H9 (cell line): ENCODE measurements around the gene STAT1. TPM values are rescaled to one million over a fixed set of nuclear protein-coding genes. Genes with fewer than 3 reads are reported as not detected.

Experiments used
- DNase-seq: peaks from one replicate; pipeline ENCODE4 v3.0.0-alpha.2; 2017
- H2AFZ ChIP-seq: one replicate; pipeline ENCODE4 v1.6.1; 2013; ENCODE audit warnings: mild to moderate bottlenecking, low read length, control low read depth, moderate library complexity
- H2AK5ac ChIP-seq: 2 replicates; pipeline ENCODE4 v1.6.1; 2013; ENCODE audit warnings: low read length, control low read depth, mixed read lengths; ENCODE audit not compliant: insufficient read length
- H2BK120ac ChIP-seq: one replicate; pipeline ENCODE4 v1.6.1; 2013; ENCODE audit warnings: low read depth, mild to moderate bottlenecking, low read length, control low read depth, inconsistent platforms; ENCODE audit not compliant: poor library complexity, severe bottlenecking
- H2BK12ac ChIP-seq: 2 replicates; pipeline ENCODE4 v1.6.1; 2013; ENCODE audit warnings: low read length, control low read depth, mixed read lengths, low read depth; ENCODE audit not compliant: insufficient read length
- H2BK15ac ChIP-seq: 2 replicates; pipeline ENCODE4 v1.6.1; 2013; ENCODE audit warnings: low read depth, low read length, control low read depth
- H2BK20ac ChIP-seq: one replicate; pipeline ENCODE4 v1.6.1; 2013; ENCODE audit warnings: low read depth, mild to moderate bottlenecking, low read length, control low read depth, inconsistent platforms; ENCODE audit not compliant: poor library complexity, severe bottlenecking
- H2BK5ac ChIP-seq: 2 replicates; pipeline ENCODE4 v1.6.1; 2013; ENCODE audit warnings: low read length, control low read depth, mixed read lengths; ENCODE audit not compliant: insufficient read length
- H3K14ac ChIP-seq: 2 replicates; pipeline ENCODE4 v1.6.1; 2013; ENCODE audit warnings: low read length, control low read depth; ENCODE audit not compliant: insufficient read depth
- H3K18ac ChIP-seq: 2 replicates; pipeline ENCODE4 v1.6.1; 2013; ENCODE audit warnings: low read depth, mild to moderate bottlenecking, mixed read lengths, low read length, control low read depth; ENCODE audit not compliant: insufficient read length
- H3K23ac ChIP-seq: 2 replicates; pipeline ENCODE4 v1.6.1; 2013; ENCODE audit warnings: low read length, control low read depth, mixed read lengths, low read depth; ENCODE audit not compliant: insufficient read length
- H3K23me2 ChIP-seq: 2 replicates; pipeline ENCODE4 v1.6.1; 2013; ENCODE audit warnings: low read depth, mild to moderate bottlenecking, mixed read lengths, low read length, control low read depth; ENCODE audit not compliant: insufficient read length, poor library complexity, severe bottlenecking
- H3K27ac ChIP-seq: 2 replicates; pipeline ENCODE4 v1.5.1; 2013; ENCODE audit warnings: low read length, control low read depth, mixed read lengths, low read depth; ENCODE audit not compliant: insufficient read length
- H3K27me3 ChIP-seq: 2 replicates; pipeline ENCODE4 v1.6.1; 2013; ENCODE audit warnings: low read length, control low read depth, inconsistent platforms; ENCODE audit not compliant: insufficient read depth
- H3K4ac ChIP-seq: 2 replicates; pipeline ENCODE4 v1.6.1; 2013; ENCODE audit warnings: low read depth, mild to moderate bottlenecking, control low read depth, inconsistent platforms, low read length, moderate library complexity
- H3K4me1 ChIP-seq: 2 replicates; pipeline ENCODE4 v1.6.1; 2013; ENCODE audit warnings: low read length, control low read depth, inconsistent platforms; ENCODE audit not compliant: insufficient read depth
- H3K4me2 ChIP-seq: 2 replicates; pipeline ENCODE4 v1.6.1; 2013; ENCODE audit warnings: low read length, control low read depth, mixed read lengths; ENCODE audit not compliant: insufficient read length, insufficient read depth
- H3K56ac ChIP-seq: 2 replicates; pipeline ENCODE4 v1.6.1; 2013; ENCODE audit warnings: low read depth, mild to moderate bottlenecking, mixed read lengths, low read length, control low read depth; ENCODE audit not compliant: insufficient read length
- H3K79me1 ChIP-seq: 2 replicates; pipeline ENCODE4 v1.6.1; 2013; ENCODE audit warnings: low read depth, mild to moderate bottlenecking, moderate library complexity, low read length, control low read depth, inconsistent platforms; ENCODE audit not compliant: insufficient read depth, poor library complexity, severe bottlenecking
- H3K79me2 ChIP-seq: 2 replicates; pipeline ENCODE4 v1.6.1; 2013; ENCODE audit warnings: low read length, control low read depth, inconsistent platforms; ENCODE audit not compliant: insufficient read depth
- H3K9ac ChIP-seq: 2 replicates; pipeline ENCODE4 v1.6.1; 2013; ENCODE audit warnings: low read length, control low read depth, mixed read lengths; ENCODE audit not compliant: insufficient read length; ENCODE audit errors: extremely low read depth
- H3K9me3 ChIP-seq: one replicate; pipeline ENCODE4 v1.6.1; 2013; ENCODE audit warnings: low read depth, low read length, inconsistent platforms; ENCODE audit not compliant: control insufficient read depth
- H3T11ph ChIP-seq: one replicate; pipeline ENCODE4 v1.6.1; 2013; ENCODE audit warnings: mild to moderate bottlenecking, low read length, control low read depth, inconsistent platforms
- H4K20me1 ChIP-seq: one replicate; pipeline ENCODE4 v1.6.1; 2013; ENCODE audit not compliant: control insufficient read depth, insufficient read length, insufficient read depth
- H4K5ac ChIP-seq: 2 replicates; pipeline ENCODE4 v1.6.1; 2013; ENCODE audit warnings: low read depth, mild to moderate bottlenecking, mixed read lengths, low read length, control low read depth; ENCODE audit not compliant: insufficient read length
- H4K8ac ChIP-seq: replicated peaks from 2 replicates; pipeline ENCODE4 v1.6.1; 2013; ENCODE audit warnings: low read length, control low read depth, mixed read lengths, low read depth; ENCODE audit not compliant: insufficient read length
- H4K91ac ChIP-seq: 2 replicates; pipeline ENCODE4 v1.6.1; 2013; ENCODE audit warnings: low read depth, mild to moderate bottlenecking, moderate library complexity, mixed read lengths, low read length, control low read depth; ENCODE audit not compliant: insufficient read length
- H3K27ac Mint-ChIP-seq, 3 experiments: 2 replicates in 2 of 3; 3 replicates in 1 of 3; pipeline ENCODE4 v1.8.0; 2020 to 2021; ENCODE audit warnings: mixed read lengths in 3 of 3, mild to moderate bottlenecking in 1 of 3, moderate library complexity in 1 of 3
- H3K27me3 Mint-ChIP-seq: 2 replicates; pipeline ENCODE4 v1.8.0; 2021; ENCODE audit warnings: low read depth, mild to moderate bottlenecking, moderate library complexity, mixed read lengths
- H3K36me3 Mint-ChIP-seq, 3 experiments: 2 replicates in 2 of 3; 3 replicates in 1 of 3; pipeline ENCODE4 v1.8.0; 2020 to 2021; ENCODE audit warnings: low read depth in 3 of 3, mixed read lengths in 3 of 3; ENCODE audit not compliant: insufficient read depth in 1 of 3
- H3K4me1 Mint-ChIP-seq, 2 experiments: 2 replicates each; pipeline ENCODE4 v1.8.0; 2020; ENCODE audit warnings: mixed read lengths in 2 of 2
- H3K4me3 Mint-ChIP-seq, 2 experiments: 2 replicates in 1 of 2; 3 replicates in 1 of 2; pipeline ENCODE4 v1.8.0; 2020 to 2021; ENCODE audit warnings: mild to moderate bottlenecking in 2 of 2, mixed read lengths in 2 of 2, moderate library complexity in 1 of 2
- H3K9me3 Mint-ChIP-seq, 2 experiments: 2 replicates in 1 of 2; 3 replicates in 1 of 2; pipeline ENCODE4 v1.8.0; 2020; ENCODE audit warnings: mild to moderate bottlenecking in 2 of 2, mixed read lengths in 2 of 2, moderate library complexity in 1 of 2
- CTCF ChIP-seq: fragments of 200-600 bp; sonication (generic); conservative IDR thresholded peaks from 3 replicates; pipeline ENCODE4 v1.8.0; 2021; ENCODE audit warnings: antibody characterized with exemption, mild to moderate bottlenecking
- WGBS: extraction: QIAGEN DNeasy Blood & Tissue Kit; methylation state at CpG from one replicate; pipeline ENCODE4 v1.1.7; 2013; ENCODE audit warnings: missing lambda C conversion rate, low lambda C conversion rate, mixed read lengths; ENCODE audit not compliant: insufficient read length; ENCODE audit errors: extremely low coverage; 5-methylcytosine and 5-hydroxymethylcytosine counted together
- total RNA-seq: library from RNA; stranded (reverse); gene quantifications from 2 replicates; pipeline ENCODE4 v1.2.1, GENCODE V29; 2021

STAT1 gene
- total RNA-seq, 1 experiment from 2014 or later = 48.1 TPM

GRCh38 chr2:190988910-190989309 lies 25.1 kb downstream of the STAT1 start:
- H3K14ac ChIP-seq = no peak overlapping the region
- H3K9me3 Mint-ChIP-seq = no peaks in the 10 kb centered on the region
- no peak overlapping the region for H3K4me3 Mint-ChIP-seq
- DNase-seq = no peak
- no peaks in the 10 kb centered on the region for H4K20me1 ChIP-seq
- no peak overlapping the region for H3T11ph ChIP-seq
- H3K79me1 ChIP-seq = no peaks in the 10 kb centered on the region
- H2BK15ac ChIP-seq = no peak overlapping the region
- H3K4me2 ChIP-seq = no peak overlapping the region
- H3K4ac ChIP-seq = no peak overlapping the region
- H3K23ac ChIP-seq = no peak overlapping the region
- H3K27ac Mint-ChIP-seq = no peak overlapping the region
- no peaks in the 10 kb centered on the region for H3K4me1 Mint-ChIP-seq
- H3K18ac ChIP-seq = no peak overlapping the region
- H3K36me3 Mint-ChIP-seq = peaks cover 56 to 93% (median 83%) of the 10 kb centered on the region in 3 experiments
- H2BK120ac ChIP-seq = no peak overlapping the region
- no CpG with 5 or more reads among the region's 3 CpGs for WGBS
- no peaks in the 10 kb centered on the region for H3K27me3 ChIP-seq
- no peak overlapping the region for H2AFZ ChIP-seq
- no peak overlapping the region for H3K56ac ChIP-seq
- no peak overlapping the region for H3K27ac ChIP-seq
- no peak overlapping the region for H2BK20ac ChIP-seq
- H3K23me2 ChIP-seq = no peaks in the 10 kb centered on the region
- no peak for TF ChIP-seq CTCF
- no peaks in the 10 kb centered on the region for H3K4me1 ChIP-seq
- no peak overlapping the region for H2BK5ac ChIP-seq
- no peaks in the 10 kb centered on the region for H3K27me3 Mint-ChIP-seq
- H4K91ac ChIP-seq = no peak overlapping the region
- no peaks in the 10 kb centered on the region for H3K9me3 ChIP-seq
- no peak overlapping the region for H2BK12ac ChIP-seq
- H3K79me2 ChIP-seq = no peaks in the 10 kb centered on the region
- no peak overlapping the region for H4K5ac ChIP-seq
- no peak overlapping the region for H3K9ac ChIP-seq
- no peak overlapping the region for H2AK5ac ChIP-seq
- H4K8ac ChIP-seq = no peak overlapping the region
